ENCODE measurements around the gene FHAD1. TPM values are rescaled to one million over a fixed set of nuclear protein-coding genes. Genes with fewer than 3 reads are reported as not detected.

The FHAD1 gene
- total RNA-seq, 1 experiment from 2014 or later, result 1.9 TPM

GRCh38 chr1:15226388-15227255 lies 20.4 kb upstream of the FHAD1 start:
- H3K27ac Mint-ChIP-seq, result peak overlapping the region in 1 of 3 experiments; percentile 82; a peak in 2 of 7 replicates
- no peak for TF ChIP-seq CTCF (conservative IDR thresholded peaks at IDR 0.05)
- no peaks in the 10 kb centered on the region; a peak in 2 of 5 replicates for H3K9me3 Mint-ChIP-seq

More at GRCh38 chr1:15226388-15227255, 20.4 kb upstream of the FHAD1 start:
- no peaks in the 10 kb centered on the region for H3K9me3 ChIP-seq (ENCODE audit: control insufficient read depth, low read depth, low read length)
- no peak overlapping the region for H4K5ac ChIP-seq (ENCODE audit: insufficient read length, low read depth, low read length)
- WGBS (ENCODE audit: extremely low coverage, insufficient read length, low lambda C conversion rate), result no CpG with 5 or more reads among the region's 17 CpGs
- no peak overlapping the region for H4K91ac ChIP-seq (ENCODE audit: insufficient read length, low read depth, low read length)
- H3K79me1 ChIP-seq (ENCODE audit: insufficient read depth, low read depth, low read length, poor library complexity, severe bottlenecking), result no peaks in the 10 kb centered on the region
- H3T11ph ChIP-seq (ENCODE audit: low read length), result no peak overlapping the region
- no peak overlapping the region for H4K8ac ChIP-seq (replicated peaks; ENCODE audit: insufficient read length, low read depth, low read length)
- no peak overlapping the region for H3K18ac ChIP-seq (ENCODE audit: insufficient read length, low read depth, low read length)
- H3K79me2 ChIP-seq (ENCODE audit: insufficient read depth, low read length), result no peaks in the 10 kb centered on the region
- no peaks in the 10 kb centered on the region for H3K27me3 ChIP-seq (ENCODE audit: insufficient read depth, low read length)
- H2BK15ac ChIP-seq (ENCODE audit: low read depth, low read length), result no peak overlapping the region
- H3K4me1 ChIP-seq (ENCODE audit: insufficient read depth, low read length), result no peaks in the 10 kb centered on the region
- H3K56ac ChIP-seq (ENCODE audit: insufficient read length, low read depth, low read length), result no peak overlapping the region
- no peak overlapping the region for H2BK5ac ChIP-seq (ENCODE audit: insufficient read length, low read length)
- Mint-ChIP-seq H3K4me1 (peaks cover 2 to 5% of the 10 kb centered on the region in 2 experiments; a peak in 2 of 4 replicates), H3K36me3 (ENCODE audit: insufficient read depth in 1 of 3, low read depth in 3 of 3) (peaks cover 2 to 4% (median 3%) of the 10 kb centered on the region in 3 experiments; a peak in 5 of 7 replicates), H3K4me3 (no peak overlapping the region), H3K27me3 (ENCODE audit: low read depth) (peaks cover 8% of the 10 kb centered on the region)
- H3K14ac ChIP-seq (ENCODE audit: insufficient read depth, low read length), result no peak overlapping the region
- H2AK5ac ChIP-seq (ENCODE audit: insufficient read length, low read length), result no peak overlapping the region
- H3K27ac ChIP-seq (ENCODE audit: insufficient read length, low read depth, low read length), result no peak overlapping the region
- H3K23me2 ChIP-seq (ENCODE audit: insufficient read length, low read depth, low read length, poor library complexity, severe bottlenecking), result no peaks in the 10 kb centered on the region
- H2BK120ac ChIP-seq (ENCODE audit: low read depth, low read length, poor library complexity, severe bottlenecking), result no peak overlapping the region
- no peak for DNase-seq
- H2BK20ac ChIP-seq (ENCODE audit: low read depth, low read length, poor library complexity, severe bottlenecking), result no peak overlapping the region
- no peak overlapping the region for H3K23ac ChIP-seq (ENCODE audit: insufficient read length, low read depth, low read length)
- H3K4me2 ChIP-seq (ENCODE audit: insufficient read depth, insufficient read length, low read length), result no peak overlapping the region
- H4K20me1 ChIP-seq (ENCODE audit: control insufficient read depth, insufficient read depth, insufficient read length), result no peaks in the 10 kb centered on the region
- H3K9ac ChIP-seq (ENCODE audit: extremely low read depth, insufficient read length, low read length), result no peak overlapping the region
- no peak overlapping the region for H2AFZ ChIP-seq (ENCODE audit: low read length)
- H2BK12ac ChIP-seq (ENCODE audit: insufficient read length, low read depth, low read length), result no peak overlapping the region
- no peak overlapping the region for H3K4ac ChIP-seq (ENCODE audit: low read depth, low read length)
